GM21526 (cell line): ENCODE measurements around the gene CCDC9B.
A peak's percentile ranks its signal among the peaks of the same experiment; 100 is the strongest.

Experiments used
- ATAC-seq: cut with Tn5 transposase; IDR thresholded peaks from one replicate; pipeline ENCODE4 v1.9.1; 2021; ENCODE audit warnings: moderate library complexity; ENCODE audit not compliant: unreplicated experiment, low FRiP score

The CCDC9B gene

GRCh38 chr15:40365624-40366456 is 25.1 kb upstream of the CCDC9B start:
- no peak for ATAC-seq

- no peak for ATAC-seq
Measured at GRCh38 chr15:40365016-40365415, 24.3 kb upstream of the CCDC9B start.

GRCh38 chr15:40364251-40364650 is 23.5 kb upstream of the CCDC9B start:
- no peak for ATAC-seq

- no peak for ATAC-seq
Measured at GRCh38 chr15:40363611-40364010, 22.9 kb upstream of the CCDC9B start.

- no peak for ATAC-seq
Measured at GRCh38 chr15:40361640-40362039, 20.9 kb upstream of the CCDC9B start.

- ATAC-seq: no peak
Measured at GRCh38 chr15:40360015-40360414, 19.3 kb upstream of the CCDC9B start.

- no peak for ATAC-seq
Measured at GRCh38 chr15:40358471-40359353, 18.0 kb upstream of the CCDC9B start.

- ATAC-seq: peak; percentile 66
Measured at GRCh38 chr15:40357723-40358470, 17.2 kb upstream of the CCDC9B start, which contains the start of gene DISP2. Gene DISP2 (plus strand): TSS chr15:40358219. CDS start chr15:40358322, 103 bp downstream.

- ATAC-seq: no peak
Measured at GRCh38 chr15:40357246-40357645, 16.5 kb upstream of the CCDC9B start.

GRCh38 chr15:40355976-40356585 is 15.3 kb upstream of the CCDC9B start:
- ATAC-seq: no peak

GRCh38 chr15:40354408-40355171 is 13.9 kb upstream of the CCDC9B start:
- no peak for ATAC-seq

- ATAC-seq: no peak
Measured at GRCh38 chr15:40353697-40354096, 13.0 kb upstream of the CCDC9B start.

- no peak for ATAC-seq
Measured at GRCh38 chr15:40352281-40352901, 11.7 kb upstream of the CCDC9B start.

- no peak for ATAC-seq
Measured at GRCh38 chr15:40349163-40349562, 8.4 kb upstream of the CCDC9B start.

GRCh38 chr15:40348474-40348870 is 7.7 kb upstream of the CCDC9B start:
- ATAC-seq: no peak

- ATAC-seq: no peak
Measured at GRCh38 chr15:40347559-40348473, 7.1 kb upstream of the CCDC9B start.

- ATAC-seq: no peak
Measured at GRCh38 chr15:40346579-40347558, 6.1 kb upstream of the CCDC9B start.
